Lung (tissue), 12 donors: ENCODE results near the gene ATP11A. TPM values are rescaled to one million over a fixed set of nuclear protein-coding genes. Genes with fewer than 3 reads are reported as not detected.
A peak's percentile ranks its signal among the peaks of the same experiment; 100 is the strongest.

ENCODE experiments used
- ATAC-seq: fragments of 200-7000 bp; cut with Tn5 transposase; one replicate; pipeline ENCODE4 v1.9.1; 2020; ENCODE audit warnings: moderate number of reproducible peaks; ENCODE audit not compliant: insufficient read depth, low FRiP score
- DNase-seq, 3 donors: peaks; one replicate each; pipeline ENCODE4 v3.0.0-alpha.2; 2013 to 2017
- H3K27ac ChIP-seq, 2 donors: one replicate each; pipeline ENCODE4 v1.5.1; 2013; ENCODE audit warnings: mild to moderate bottlenecking in 2 of 2, moderate library complexity in 2 of 2, control low read depth in 1 of 2, inconsistent platforms in 1 of 2, low read depth in 1 of 2, low read length in 1 of 2
- H3K27me3 ChIP-seq, 3 donors: one replicate each; pipeline ENCODE4 v1.5.1; 2013; ENCODE audit warnings: low read length in 2 of 3; ENCODE audit not compliant: control insufficient read depth in 3 of 3, insufficient read depth in 3 of 3
- H3K36me3 ChIP-seq, 4 donors: one replicate each; pipeline ENCODE4 v1.5.1; 2013; ENCODE audit warnings: low read length in 4 of 4, mild to moderate bottlenecking in 1 of 4, moderate library complexity in 1 of 4; ENCODE audit not compliant: control insufficient read depth in 4 of 4, insufficient read depth in 4 of 4
- H3K4me1 ChIP-seq, 5 donors: one replicate each; pipeline ENCODE4 v1.5.1; 2013; ENCODE audit warnings: low read length in 5 of 5, mild to moderate bottlenecking in 2 of 5, moderate library complexity in 1 of 5; ENCODE audit not compliant: control insufficient read depth in 5 of 5, insufficient read depth in 5 of 5
- H3K4me3 ChIP-seq: one replicate; pipeline ENCODE4 v1.5.1; 2013; ENCODE audit warnings: mild to moderate bottlenecking, control low read depth, moderate library complexity
- H3K9ac ChIP-seq, 2 donors: one replicate each; pipeline ENCODE4 v1.5.1; 2013; ENCODE audit warnings: low read length in 2 of 2, control low read depth in 1 of 2; ENCODE audit not compliant: insufficient read depth in 1 of 2
- H3K9me3 ChIP-seq, 4 donors: one replicate each; pipeline ENCODE4 v1.5.1; 2013; ENCODE audit warnings: low read length in 3 of 4, mild to moderate bottlenecking in 1 of 4, moderate library complexity in 1 of 4; ENCODE audit not compliant: control insufficient read depth in 4 of 4, insufficient read depth in 3 of 4
- CTCF ChIP-seq: IDR thresholded peaks from 2 replicates; pipeline ENCODE4 v1.5.1; 2012; ENCODE audit warnings: mild to moderate bottlenecking; ENCODE audit errors: control extremely low read depth, extremely low read depth
- WGBS, 2 donors: extraction: QIAGEN DNeasy Blood & Tissue Kit; methylation state at CpG; one replicate each; pipeline ENCODE4 v1.1.7; 2013; 5-methylcytosine and 5-hydroxymethylcytosine counted together
- polyA plus RNA-seq, 2 donors: library from polyadenylated mRNA; stranded (reverse); fragments of 200-250 nt; gene quantifications; one replicate each; pipeline ENCODE4 v1.2.1, GENCODE V29; 2013
- total RNA-seq, 2 donors: library from RNA; depleted of rRNA in 1 of 2; stranded (reverse); fragments of >200 nt in 1 of 2; gene quantifications; one replicate each; pipeline ENCODE4 v1.2.1, GENCODE V29; 2014 to 2021
- donor health status: control.
- donor health status: control.
- donor health status: Bipolar disorder and iron deficiency.
- donor health status: healthy.
- donor health status: DM: yes; HTN: yes; CAD: no.

Gene ATP11A
- total and polyA plus RNA-seq, 4 donors = 46.3 to 317 (median 162) TPM

GRCh38 chr13:112877976-112878955, 188.4 kb downstream of the ATP11A start:
- Histone ChIP-seq H3K27me3 (no peaks in the 10 kb centered on the region), H3K9me3 (no peaks in the 10 kb centered on the region), H3K4me3 (no peak overlapping the region), H3K4me1 (peaks cover 0 to 10% (median 8%) of the 10 kb centered on the region in 5 donors), H3K36me3 (peaks cover 4 to 73% (median 12%) of the 10 kb centered on the region in 4 donors), H3K27ac (no peak overlapping the region), H3K9ac (no peak overlapping the region)
- WGBS, 2 donors = 92 to 96% methylated on average over 28 of the region's 28 CpGs
- ATAC-seq (no peak), DNase-seq (peak in 1 of 3 donors; percentile 8)
- no peak for TF ChIP-seq CTCF

GRCh38 chr13:112879283-112879833, 189.5 kb downstream of the ATP11A start:
- H3K4me3 ChIP-seq = no peak overlapping the region
- ATAC-seq = no peak
- no peaks in the 10 kb centered on the region for H3K27me3 ChIP-seq
- 81 to 83% methylated on average over 20 of the region's 20 CpGs for WGBS, 2 donors
- H3K36me3 ChIP-seq = peaks cover 4 to 73% (median 12%) of the 10 kb centered on the region in 4 donors
- H3K4me1 ChIP-seq = peaks cover 0 to 7% (median 0%) of the 10 kb centered on the region in 5 donors
- no peak for TF ChIP-seq CTCF
- H3K9me3 ChIP-seq = no peaks in the 10 kb centered on the region
- peak in 1 of 3 donors; percentile 7 for DNase-seq
- H3K9ac ChIP-seq = no peak overlapping the region
- H3K27ac ChIP-seq = no peak overlapping the region

GRCh38 chr13:112880221-112880641, 190.4 kb downstream of the ATP11A start:
- H3K27me3 ChIP-seq = no peaks in the 10 kb centered on the region
- no peak overlapping the region for H3K9ac ChIP-seq
- TF ChIP-seq CTCF = no peak
- peaks cover 0 to 2% (median 0%) of the 10 kb centered on the region in 5 donors for H3K4me1 ChIP-seq
- DNase-seq = no peak
- peaks cover 9 to 73% (median 12%) of the 10 kb centered on the region in 4 donors for H3K36me3 ChIP-seq
- no peak for ATAC-seq
- WGBS, 2 donors = 96 to 97% methylated on average over 22 of the region's 22 CpGs
- peaks cover 0 to 2% (median under 1%) of the 10 kb centered on the region in 4 donors for H3K9me3 ChIP-seq
- H3K27ac ChIP-seq = no peak overlapping the region
- no peak overlapping the region for H3K4me3 ChIP-seq
